ENCODE measurements around the gene C6orf58.

DNA sequence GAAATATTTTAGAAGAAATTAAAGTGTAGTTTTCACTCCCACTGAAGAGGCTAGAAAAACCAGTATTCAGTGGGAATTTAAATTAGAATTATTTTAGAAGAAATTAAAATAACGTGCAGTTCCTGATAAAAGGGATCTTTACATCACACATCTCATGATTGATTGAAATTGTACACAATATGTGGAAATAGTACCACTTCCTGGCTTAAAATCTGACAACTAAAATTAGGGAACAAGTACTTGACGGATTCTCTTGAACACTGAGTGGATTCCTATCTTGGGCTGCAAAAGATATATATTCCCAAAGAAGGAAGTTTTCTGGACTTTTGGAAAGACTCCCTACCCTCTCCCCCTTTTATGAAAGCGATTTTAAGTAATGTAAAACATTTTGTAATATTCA, 43.2 kb upstream of the C6orf58 start:
- TF ChIP-seq, protein P1, sequence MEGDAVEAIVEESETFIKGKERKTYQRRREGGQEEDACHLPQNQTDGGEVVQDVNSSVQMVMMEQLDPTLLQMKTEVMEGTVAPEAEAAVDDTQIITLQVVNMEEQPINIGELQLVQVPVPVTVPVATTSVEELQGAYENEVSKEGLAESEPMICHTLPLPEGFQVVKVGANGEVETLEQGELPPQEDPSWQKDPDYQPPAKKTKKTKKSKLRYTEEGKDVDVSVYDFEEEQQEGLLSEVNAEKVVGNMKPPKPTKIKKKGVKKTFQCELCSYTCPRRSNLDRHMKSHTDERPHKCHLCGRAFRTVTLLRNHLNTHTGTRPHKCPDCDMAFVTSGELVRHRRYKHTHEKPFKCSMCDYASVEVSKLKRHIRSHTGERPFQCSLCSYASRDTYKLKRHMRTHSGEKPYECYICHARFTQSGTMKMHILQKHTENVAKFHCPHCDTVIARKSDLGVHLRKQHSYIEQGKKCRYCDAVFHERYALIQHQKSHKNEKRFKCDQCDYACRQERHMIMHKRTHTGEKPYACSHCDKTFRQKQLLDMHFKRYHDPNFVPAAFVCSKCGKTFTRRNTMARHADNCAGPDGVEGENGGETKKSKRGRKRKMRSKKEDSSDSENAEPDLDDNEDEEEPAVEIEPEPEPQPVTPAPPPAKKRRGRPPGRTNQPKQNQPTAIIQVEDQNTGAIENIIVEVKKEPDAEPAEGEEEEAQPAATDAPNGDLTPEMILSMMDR (IDR thresholded peaks at IDR 0.05), result no peak
- no peak for TF ChIP-seq POLR2A (IDR thresholded peaks at IDR 0.05)
